ENCODE data around the gene OR1E1.
A peak's percentile ranks its signal among the peaks of the same experiment; 100 is the strongest.
"Not testable (repeated sequence)": the region's sequence is repeated elsewhere in the genome, so short reads cannot be mapped to it uniquely, and the experiment has no call there.

OR1E1 gene

GRCh38 chr17:3398310-3398709, at the start of gene OR1E1:
TSS of gene OR1E1 (minus strand) at chr17:3398410. CDS start at chr17:3398410, 0 bp downstream.
- no peak for DNase-seq (ENCODE audit: low spot score)

- DNase-seq (ENCODE audit: low spot score): peak; percentile 25
Measured at GRCh38 chr17:3447625-3448024, 49.4 kb upstream of the OR1E1 start.

GRCh38 chr17:3440451-3440850, 42.2 kb upstream of the OR1E1 start:
- no peak for DNase-seq (ENCODE audit: low spot score)

- no peak for DNase-seq (ENCODE audit: low spot score)
Measured at GRCh38 chr17:3438368-3438767, 40.2 kb upstream of the OR1E1 start.

GRCh38 chr17:3433741-3434140, 35.5 kb upstream of the OR1E1 start, which contains the start of gene OR1E2:
TSS of gene OR1E2 (minus strand) at chr17:3433841. CDS start at chr17:3433841, 0 bp downstream.
- no peak for DNase-seq (ENCODE audit: low spot score)

- peak; percentile 7 for DNase-seq (ENCODE audit: low spot score)
Measured at GRCh38 chr17:3433215-3433614, 35.0 kb upstream of the OR1E1 start.

- no peak for DNase-seq (ENCODE audit: low spot score)
Measured at GRCh38 chr17:3418222-3418621, 20.0 kb upstream of the OR1E1 start.

- DNase-seq (ENCODE audit: low spot score): no peak
Measured at GRCh38 chr17:3415610-3416009, 17.4 kb upstream of the OR1E1 start.

GRCh38 chr17:3412216-3412615, 14.0 kb upstream of the OR1E1 start:
- not testable (repeated sequence) for DNase-seq (ENCODE audit: low spot score)

- no peak for DNase-seq (ENCODE audit: low spot score)
Measured at GRCh38 chr17:3411070-3411469, 12.9 kb upstream of the OR1E1 start, which contains the start of gene OR3A3. TSS of gene OR3A3 (plus strand) at chr17:3411370.

- not testable (repeated sequence) for DNase-seq (ENCODE audit: low spot score)
Measured at GRCh38 chr17:3403856-3404255, 5.6 kb upstream of the OR1E1 start.

- no peak for DNase-seq (ENCODE audit: low spot score)
Measured at GRCh38 chr17:3401786-3402185, 3.6 kb upstream of the OR1E1 start.

GRCh38 chr17:3400055-3400454, 1.8 kb upstream of the OR1E1 start:
- no peak for DNase-seq (ENCODE audit: low spot score)

GRCh38 chr17:3397801-3398200, 409 bp downstream of the OR1E1 start:
- DNase-seq (ENCODE audit: low spot score): not testable (repeated sequence)

- DNase-seq (ENCODE audit: low spot score): no peak
Measured at GRCh38 chr17:3389791-3390190, 8.4 kb downstream of the OR1E1 start.

- DNase-seq (ENCODE audit: low spot score): no peak
Measured at GRCh38 chr17:3385869-3386816, 12.1 kb downstream of the OR1E1 start, which contains the start of gene OR3A2. TSS of gene OR3A2 (minus strand) at chr17:3386308.

GRCh38 chr17:3381957-3382356, 16.3 kb downstream of the OR1E1 start:
- no peak for DNase-seq (ENCODE audit: low spot score)

GRCh38 chr17:3378321-3378720, 19.9 kb downstream of the OR1E1 start:
- DNase-seq (ENCODE audit: low spot score): no peak

- DNase-seq (ENCODE audit: low spot score): not testable (repeated sequence)
Measured at GRCh38 chr17:3371167-3371566, 27.0 kb downstream of the OR1E1 start.

Measured in SW480 (cell line).